GM23248 (cell line): ENCODE data around the gene MAPK8IP1. TPM values are rescaled to one million over a fixed set of nuclear protein-coding genes. Genes with fewer than 3 reads are reported as not detected.
"Not testable (repeated sequence)": the region's sequence is repeated elsewhere in the genome, so short reads cannot be mapped to it uniquely, and the experiment has no call there.

Experiments used
- DNase-seq: peaks from one replicate; pipeline ENCODE4 v3.0.0-alpha.2; 2015
- H2AFZ ChIP-seq: fragments of 200-600 bp; sonication (generic); 2 replicates; pipeline ENCODE4 v1.6.1; 2016; ENCODE audit warnings: antibody characterized with exemption
- H3F3A ChIP-seq: fragments of 200-600 bp; sonication (generic); 2 replicates; pipeline ENCODE4 v1.6.1; 2016; ENCODE audit warnings: mild to moderate bottlenecking, antibody characterized with exemption, mixed run types; ENCODE audit not compliant: insufficient read depth
- H3K27ac ChIP-seq: fragments of 200-600 bp; sonication (generic); 2 replicates; pipeline ENCODE4 v1.5.1; 2016; ENCODE audit warnings: mild to moderate bottlenecking
- H3K27me3 ChIP-seq: fragments of 200-600 bp; sonication (generic); replicated peaks from 2 replicates; pipeline ENCODE4 v1.6.1; 2016; ENCODE audit warnings: mild to moderate bottlenecking; ENCODE audit not compliant: insufficient read depth
- H3K36me3 ChIP-seq: fragments of 200-600 bp; sonication (generic); 2 replicates; pipeline ENCODE4 v1.6.1; 2016; ENCODE audit warnings: low read depth, mild to moderate bottlenecking
- H3K4me1 ChIP-seq: fragments of 200-600 bp; sonication (generic); 2 replicates; pipeline ENCODE4 v1.6.1; 2016; ENCODE audit warnings: mild to moderate bottlenecking; ENCODE audit not compliant: insufficient read depth
- H3K4me2 ChIP-seq: fragments of 200-600 bp; sonication (generic); one replicate; pipeline ENCODE4 v1.6.1; 2016; ENCODE audit warnings: mild to moderate bottlenecking; ENCODE audit not compliant: unreplicated experiment
- H3K4me3 ChIP-seq: fragments of 200-600 bp; sonication (generic); 2 replicates; pipeline ENCODE4 v1.5.1; 2016; ENCODE audit warnings: mild to moderate bottlenecking
- H3K79me2 ChIP-seq: fragments of 200-600 bp; sonication (generic); 2 replicates; pipeline ENCODE4 v1.6.1; 2016; ENCODE audit warnings: mild to moderate bottlenecking; ENCODE audit not compliant: insufficient read depth
- H3K9ac ChIP-seq: fragments of 200-600 bp; sonication (generic); 2 replicates; pipeline ENCODE4 v1.6.1; 2016; ENCODE audit warnings: mild to moderate bottlenecking
- H3K9me2 ChIP-seq: fragments of 200-600 bp; sonication (generic); 2 replicates; pipeline ENCODE4 v1.6.1; 2016; ENCODE audit warnings: mixed run types, mild to moderate bottlenecking, moderate library complexity; ENCODE audit not compliant: insufficient read depth
- H3K9me3 ChIP-seq: fragments of 200-600 bp; sonication (generic); one replicate; pipeline ENCODE4 v1.6.1; 2017; ENCODE audit warnings: low read depth
- H4K20me1 ChIP-seq: fragments of 200-600 bp; sonication (generic); 2 replicates; pipeline ENCODE4 v1.6.0; 2016; ENCODE audit not compliant: insufficient read depth
- EZH2 ChIP-seq: fragments of 200-600 bp; sonication (generic); IDR thresholded peaks from 2 replicates; pipeline ENCODE4 v1.6.1; 2018; ENCODE audit warnings: antibody characterized with exemption, mild to moderate bottlenecking; ENCODE audit not compliant: insufficient read depth, poor library complexity, severe bottlenecking
- EZH2phosphoT487 ChIP-seq: fragments of 200-600 bp; sonication (generic); IDR thresholded peaks from 2 replicates; pipeline ENCODE4 v1.6.1; 2018; ENCODE audit warnings: antibody characterized with exemption, moderate library complexity, mild to moderate bottlenecking, low read depth; ENCODE audit not compliant: insufficient read depth
- WGBS, 2 experiments: methylation state at CpG; one replicate each; pipeline ENCODE4 v1.1.6; 2015 to 2017; ENCODE audit warnings: low lambda C conversion rate in 2 of 2, low coverage in 1 of 2; ENCODE audit errors: missing lambda C conversion rate in 2 of 2; 5-methylcytosine and 5-hydroxymethylcytosine counted together
- in situ Hi-C: fragments of 300-500 bp; cut with MboI; formaldehyde crosslinking; loops from 2 replicates; pipeline ENCODE4 v1.15.0; 2020
- polyA plus RNA-seq: library from polyadenylated mRNA; unstranded; fragments of >200 nt; fragmentation: Nextera tagmentation; extraction: Ambion mirVana; gene quantifications from 2 replicates; pipeline ENCODE4 v1.2.1, GENCODE V29; 2016
- total RNA-seq: library from RNA; depleted of rRNA; stranded (reverse); fragments of >200 nt; shearing (Covaris generic); gene quantifications from 2 replicates; pipeline ENCODE4 v1.2.3, GENCODE V29; 2014

Gene MAPK8IP1
- total and polyA plus RNA-seq, 2 experiments from 2014 or later = 1.8 to 9.5 TPM

- Histone ChIP-seq H3K9ac (no peak overlapping the region), H3K9me2 (no peaks in the 10 kb centered on the region), H4K20me1 (no peaks in the 10 kb centered on the region), H3K4me3 (no peak overlapping the region), H3F3A (no peaks in the 10 kb centered on the region), H3K9me3 (no peaks in the 10 kb centered on the region), H3K4me2 (no peak overlapping the region), H2AFZ (no peak overlapping the region), H3K27ac (no peak overlapping the region), H3K36me3 (no peaks in the 10 kb centered on the region), H3K4me1 (no peaks in the 10 kb centered on the region), H3K79me2 (no peaks in the 10 kb centered on the region), H3K27me3 (no peaks in the 10 kb centered on the region)
- WGBS, 2 experiments = 62 to 69% methylated on average over 6 of the region's 6 CpGs
- in situ Hi-C loops = loop anchor here (10.0 kb wide), 1 partner anchor 57 kb away; the partner anchor contains the start of gene CRY2
- no peak for TF ChIP-seq EZH2
- no peak for TF ChIP-seq EZH2phosphoT487
- DNase-seq = no peak
Observed at GRCh38 chr11:45901626-45902025, 16.2 kb downstream of the MAPK8IP1 start.

GRCh38 chr11:45902452-45903380, 17.3 kb downstream of the MAPK8IP1 start:
- Histone ChIP-seq H3K9me3 (no peaks in the 10 kb centered on the region), H3K4me2 (no peak overlapping the region), H3K36me3 (no peaks in the 10 kb centered on the region), H4K20me1 (no peaks in the 10 kb centered on the region), H3K79me2 (no peaks in the 10 kb centered on the region), H3F3A (no peaks in the 10 kb centered on the region), H3K9me2 (no peaks in the 10 kb centered on the region), H3K9ac (no peak overlapping the region), H3K27me3 (no peaks in the 10 kb centered on the region), H3K27ac (no peak overlapping the region), H3K4me3 (no peak overlapping the region), H2AFZ (no peak overlapping the region), H3K4me1 (no peaks in the 10 kb centered on the region)
- TF ChIP-seq EZH2phosphoT487 = no peak
- no peak for TF ChIP-seq EZH2
- WGBS, 2 experiments = 88 to 92% methylated on average over 34 to 53 of the region's 56 CpGs
- DNase-seq = no peak
- in situ Hi-C loops = loop anchor here (10.0 kb wide), 1 partner anchor 58 kb away; the partner anchor contains the start of gene CRY2

- no peaks in the 10 kb centered on the region for H3K4me1 ChIP-seq
- no peaks in the 10 kb centered on the region for H3K27me3 ChIP-seq
- no peaks in the 10 kb centered on the region for H3K9me3 ChIP-seq
- H3K27ac ChIP-seq = no peak overlapping the region
- no peak for DNase-seq
- H3K9ac ChIP-seq = no peak overlapping the region
- H3K79me2 ChIP-seq = no peaks in the 10 kb centered on the region
- no peak overlapping the region for H3K4me3 ChIP-seq
- 73 to 75% methylated on average over 13 to 15 of the region's 15 CpGs for WGBS, 2 experiments
- H3K9me2 ChIP-seq = no peaks in the 10 kb centered on the region
- TF ChIP-seq EZH2 (no peak), EZH2phosphoT487 (no peak)
- H3K4me2 ChIP-seq = no peak overlapping the region
- H4K20me1 ChIP-seq = no peaks in the 10 kb centered on the region
- no peaks in the 10 kb centered on the region for H3K36me3 ChIP-seq
- no peaks in the 10 kb centered on the region for H3F3A ChIP-seq
- H2AFZ ChIP-seq = no peak overlapping the region
- in situ Hi-C loops = loop anchor here (10.0 kb wide), 1 partner anchor 60 kb away; the partner anchor contains the start of gene CRY2
Observed at GRCh38 chr11:45904309-45904915, 19.0 kb downstream of the MAPK8IP1 start.

- H2AFZ ChIP-seq = no peak overlapping the region
- no peaks in the 10 kb centered on the region for H3K27me3 ChIP-seq
- H3K9me2 ChIP-seq = no peaks in the 10 kb centered on the region
- H3K9me3 ChIP-seq = no peaks in the 10 kb centered on the region
- H4K20me1 ChIP-seq = no peaks in the 10 kb centered on the region
- no peak for DNase-seq
- no peaks in the 10 kb centered on the region for H3K4me1 ChIP-seq
- 83 to 85% methylated on average over 19 of the region's 19 CpGs for WGBS, 2 experiments
- no peak for TF ChIP-seq EZH2
- TF ChIP-seq EZH2phosphoT487 = no peak
- H3K4me2 ChIP-seq = no peak overlapping the region
- H3K79me2 ChIP-seq = no peaks in the 10 kb centered on the region
- in situ Hi-C loops = loop anchor here (10.0 kb wide), 1 partner anchor 60 kb away; the partner anchor contains the start of gene CRY2
- no peaks in the 10 kb centered on the region for H3K36me3 ChIP-seq
- H3F3A ChIP-seq = no peaks in the 10 kb centered on the region
- no peak overlapping the region for H3K9ac ChIP-seq
- no peak overlapping the region for H3K27ac ChIP-seq
- no peak overlapping the region for H3K4me3 ChIP-seq
Observed at GRCh38 chr11:45905095-45905494, 19.6 kb downstream of the MAPK8IP1 start.

GRCh38 chr11:45905576-45905975, 20.1 kb downstream of the MAPK8IP1 start:
- not testable (repeated sequence) for H3K27me3 ChIP-seq, H3F3A ChIP-seq, H3K27ac ChIP-seq, H3K4me1 ChIP-seq, H3K36me3 ChIP-seq, H3K9me2 ChIP-seq, H4K20me1 ChIP-seq, H3K9me3 ChIP-seq, DNase-seq, H3K79me2 ChIP-seq, H3K4me2 ChIP-seq, H3K4me3 ChIP-seq, H3K9ac ChIP-seq, H2AFZ ChIP-seq
- WGBS, 2 experiments = 79 to 87% methylated on average over 4 to 6 of the region's 6 CpGs
- in situ Hi-C loops = loop anchor here (10.0 kb wide), 1 partner anchor 61 kb away; the partner anchor contains the start of gene CRY2
